K562 (cell line): ENCODE results near the gene CELF4. TPM values are rescaled to one million over a fixed set of nuclear protein-coding genes. Genes with fewer than 3 reads are reported as not detected.

Experiments used
- BCLAF1 ChIP-seq, 2 experiments: fragments of 450-650 bp in 1 of 2; IDR thresholded peaks; 2 replicates each; pipeline ENCODE4 v1.6.1; 2011 to 2017; ENCODE audit warnings: low read depth in 2 of 2, antibody characterized with exemption in 1 of 2, borderline replicate concordance in 1 of 2, low read length in 1 of 2, mild to moderate bottlenecking in 1 of 2, mixed read lengths in 1 of 2; ENCODE audit not compliant: control insufficient read depth in 1 of 2
- BRD4 ChIP-seq: fragments of 200-600 bp; sonication (generic); IDR thresholded peaks from 2 replicates; pipeline ENCODE4 v1.6.1; 2017; ENCODE audit warnings: inconsistent platforms
- CEBPB ChIP-seq: fragments of 450-650 bp; IDR thresholded peaks from 2 replicates; pipeline ENCODE4 v1.6.1; 2016; ENCODE audit warnings: missing genetic modification characterization, missing compliant biosample characterization
- E2F4 ChIP-seq: sonication (generic); formaldehyde crosslinking; IDR thresholded peaks from 2 replicates; pipeline ENCODE4 v1.8.0; 2022; ENCODE audit warnings: mild to moderate bottlenecking, low read depth, missing genetic modification reagents
- ETS2 ChIP-seq: IDR thresholded peaks from 2 replicates; pipeline ENCODE4 v1.6.1; 2016; ENCODE audit warnings: borderline replicate concordance, missing genetic modification characterization, mild to moderate bottlenecking, moderate library complexity, missing compliant biosample characterization; ENCODE audit not compliant: poor library complexity, severe bottlenecking
- FOXA1 ChIP-seq: fragments of 450-650 bp; IDR thresholded peaks from 2 replicates; pipeline ENCODE4 v1.6.1; 2016; ENCODE audit warnings: mild to moderate bottlenecking, borderline replicate concordance
- MEF2D ChIP-seq: conservative IDR thresholded peaks from 2 replicates; pipeline ENCODE4 v1.6.1; 2016; ENCODE audit warnings: low read depth, missing genetic modification characterization, missing compliant biosample characterization
- MTA2 ChIP-seq: fragments of 450-650 bp; IDR thresholded peaks from 2 replicates; pipeline ENCODE4 v1.6.1; 2016; ENCODE audit warnings: low read depth
- PCBP2 ChIP-seq: fragments of 200-400 bp; formaldehyde crosslinking; IDR thresholded peaks from 2 replicates; pipeline ENCODE4 v1.6.1; 2018; ENCODE audit warnings: low read length, low read depth, mild to moderate bottlenecking, moderate library complexity; ENCODE audit not compliant: poor library complexity, severe bottlenecking
- PTRF ChIP-seq: fragments of 450-650 bp; IDR thresholded peaks from 2 replicates; pipeline ENCODE4 v1.6.1; 2016; ENCODE audit warnings: mild to moderate bottlenecking, missing genetic modification characterization, missing compliant biosample characterization
- PURB ChIP-seq: sonication (generic); formaldehyde crosslinking; IDR thresholded peaks from 2 replicates; pipeline ENCODE4 v1.9.0; 2021; ENCODE audit warnings: low read depth, mild to moderate bottlenecking, missing genetic modification reagents
- RBM25 ChIP-seq: fragments of 200-400 bp; formaldehyde crosslinking; IDR thresholded peaks from 2 replicates; pipeline ENCODE4 v1.6.1; 2018; ENCODE audit warnings: low read length, low read depth, moderate library complexity; ENCODE audit not compliant: severe bottlenecking
- SMARCC2 ChIP-seq: fragments of 450-650 bp; IDR thresholded peaks from 2 replicates; pipeline ENCODE4 v1.6.1; 2017; ENCODE audit warnings: antibody characterized with exemption, moderate library complexity, mild to moderate bottlenecking, low read depth
- TBP ChIP-seq: optimal IDR thresholded peaks from 2 replicates; pipeline ENCODE3; 2011; ENCODE audit warnings: low read depth, low read length, improper control_type of control experiment
- ZBTB11 ChIP-seq, 3 experiments: fragments of 200-800 bp in 1 of 3; fragments of 250-450 bp in 1 of 3; fragments of 450-650 bp in 1 of 3; sonication (Bioruptor Pico) in 1 of 3; sonication (Bioruptor generic) in 1 of 3; formaldehyde crosslinking in 1 of 3; IDR thresholded peaks; 2 replicates each; pipeline versions ENCODE4 v1.6.1 to v1.8.0; 2016 to 2022; ENCODE audit warnings: mild to moderate bottlenecking in 2 of 3, missing genetic modification characterization in 2 of 3, missing compliant biosample characterization in 1 of 3, moderate library complexity in 1 of 3
- ZNF280B ChIP-seq: fragments of 250-450 bp; sonication (Bioruptor Pico); IDR thresholded peaks from 2 replicates; pipeline ENCODE4 v1.5.1; 2021; ENCODE audit warnings: mild to moderate bottlenecking
- polyA plus RNA-seq, 8 experiments: library from polyadenylated mRNA; depleted of rRNA in 4 of 8; stranded (reverse) in 5 of 8; unstranded in 3 of 8; fragments of >200 nt; fragmentation: Nextera tagmentation in 2 of 8; fragmentation: Illumina TruSeq in 1 of 8; extraction: Ambion mirVana in 2 of 8; extraction: Trizol in 1 of 8; gene quantifications; 2 replicates each; pipeline versions ENCODE4 v1.2.1 to v1.2.3, GENCODE V29; 2011 to 2014; ENCODE audit warnings: inconsistent platforms in 1 of 8, missing spikeins in 1 of 8
- total RNA-seq, 7 experiments: library from RNA; depleted of rRNA in 6 of 7; stranded (reverse); fragments of >200 nt in 6 of 7; fragmentation: Illumina TruSeq in 2 of 7; extraction: Trizol in 2 of 7; gene quantifications; 2 replicates each; pipeline versions ENCODE4 v1.2.1 to v1.2.3, GENCODE V29; 2011 to 2021; ENCODE audit warnings: low replicate concordance in 1 of 7

The CELF4 gene
- total and polyA plus RNA-seq, 9 of the 15 experiments (the other 6 are each of a cell fraction or from before 2014, with no cell fraction given), result 0.04 to 0.24 (median 0.07) TPM; not detected in 3

- TF ChIP-seq BCLAF1 (IDR thresholded peaks at IDR 0.05; ENCODE audit: borderline replicate concordance in 1 of 2, control insufficient read depth in 1 of 2, low read depth in 2 of 2, low read length in 1 of 2), result no peak
- TF ChIP-seq BRD4, result no peak
- no peak for TF ChIP-seq E2F4 (CRISPR knock-in tag)
- TF ChIP-seq MEF2D, result no peak
- no peak for TF ChIP-seq PTRF
- peak; percentile 64 for TF ChIP-seq CEBPB (tag)
- no peak for TF ChIP-seq MTA2
- TF ChIP-seq ETS2, result no peak
- no peak for TF ChIP-seq PCBP2
- TF ChIP-seq RBM25, result no peak
- no peak for TF ChIP-seq TBP
- no peak for TF ChIP-seq ZNF280B (CRISPR knock-in tag)
- TF ChIP-seq PURB (CRISPR knock-in tag), result no peak
- no peak for TF ChIP-seq ZBTB11 (CRISPR knock-in tag; IDR thresholded peaks at IDR 0.05)
- no peak for TF ChIP-seq FOXA1
- peak; percentile 62; the same call in 1 of the 2 replicates for TF ChIP-seq SMARCC2
Observed at GRCh38 chr18:37299471-37300304, 265.9 kb downstream of the CELF4 start (continued).
